GM12878 (cell line): Measurements from ENCODE around the gene PAX5. TPM values are rescaled to one million over a fixed set of nuclear protein-coding genes. Genes with fewer than 3 reads are reported as not detected.

Source experiments
- ATAC-seq: fragments of 200-7000 bp; cut with Tn5 transposase; 3 replicates; pipeline ENCODE4 v1.9.1; 2020; ENCODE audit warnings: mild to moderate bottlenecking, moderate library complexity
- BruUV-seq: library from RNA; stranded (reverse); fragments of 400-500 nt; replicated peaks from 2 replicates; lab custom pipeline; 2021; lab: Mats Ljungman, UMichigan
- CTCF ChIA-PET: fragments of 300-600 bp; sonication (Branson Sonifier 250); formaldehyde crosslinking; extraction: SDS; loops from one replicate; lab custom pipeline; 2021; ENCODE audit warnings: inconsistent platforms; lab: Yijun Ruan, JAX
- POLR2A ChIA-PET: fragments of 350-600 bp; formaldehyde crosslinking; extraction: SDS; loops from one replicate; lab custom pipeline; 2021; ENCODE audit warnings: inconsistent platforms; lab: Charles Lee
- RAD21 ChIA-PET: fragments of 300-600 bp; sonication (Branson Sonifier 250); formaldehyde crosslinking; loops from one replicate; lab custom pipeline; 2023; ENCODE audit warnings: antibody characterized with exemption; ENCODE audit not compliant: unreplicated experiment; lab: Charles Lee
- SMC1A ChIA-PET: fragments of 300-600 bp; sonication (Branson Sonifier 250); formaldehyde crosslinking; loops from one replicate; lab custom pipeline; 2023; ENCODE audit not compliant: unreplicated experiment, uncharacterized antibody; lab: Charles Lee
- DNase-seq: peaks from one replicate; pipeline ENCODE4 v3.0.0-alpha.2; 2011; ENCODE audit warnings: low read depth, low spot score
- FAIRE-seq: peaks from 3 replicates; lab custom pipeline; 2011; peaks lifted over from hg19 to GRCh38; lab: Jason Lieb, UNC
- H2AFZ ChIP-seq: 2 replicates; pipeline ENCODE4 v1.6.0; 2011; ENCODE audit warnings: low read depth, low read length, control low read depth; ENCODE audit not compliant: control insufficient read depth
- H3K27ac ChIP-seq: 2 replicates; pipeline ENCODE4 v1.5.1; 2011; ENCODE audit warnings: control low read depth; ENCODE audit not compliant: control insufficient read depth, insufficient read depth
- H3K27me3 ChIP-seq, 2 experiments: replicated peaks in 1 of 2; 2 replicates each; pipeline versions ENCODE4 v1.6.0 to v1.6.1; 2011; ENCODE audit warnings: low read length in 1 of 2; ENCODE audit not compliant: control insufficient read depth in 2 of 2, insufficient read depth in 2 of 2
- H3K36me3 ChIP-seq, 2 experiments: 2 replicates each; pipeline ENCODE4 v1.5.1; 2011; ENCODE audit warnings: low read length in 1 of 2; ENCODE audit not compliant: control insufficient read depth in 2 of 2, insufficient read depth in 2 of 2
- H3K4me1 ChIP-seq: 2 replicates; pipeline ENCODE4 v1.6.1; 2011; ENCODE audit warnings: mild to moderate bottlenecking, low read length, moderate library complexity, mixed read lengths; ENCODE audit not compliant: control insufficient read depth, insufficient read depth
- H3K4me2 ChIP-seq: 2 replicates; pipeline ENCODE4 v1.6.0; 2011; ENCODE audit warnings: control low read depth; ENCODE audit not compliant: control insufficient read depth, insufficient read depth
- H3K4me3 ChIP-seq: fragments of 200-600 bp; sonication (generic); 2 replicates; pipeline ENCODE4 v1.5.1; 2016
- H3K79me2 ChIP-seq: 2 replicates; pipeline ENCODE4 v1.6.0; 2011; ENCODE audit warnings: low read length; ENCODE audit not compliant: control insufficient read depth, insufficient read depth
- H3K9ac ChIP-seq: 2 replicates; pipeline ENCODE4 v1.8.0; 2011; ENCODE audit warnings: low read length, control low read depth, mixed read lengths; ENCODE audit not compliant: control insufficient read depth, insufficient read depth
- H3K9me3 ChIP-seq: replicated peaks from 3 replicates; pipeline ENCODE4 v1.5.1; 2011; ENCODE audit warnings: mild to moderate bottlenecking, low read length; ENCODE audit not compliant: control insufficient read depth, insufficient read depth
- H4K20me1 ChIP-seq: 2 replicates; pipeline ENCODE4 v1.6.0; 2011; ENCODE audit not compliant: control insufficient read depth, insufficient read depth
- CBX3 ChIP-seq: fragments of 200-600 bp; sonication (generic); IDR thresholded peaks from 2 replicates; pipeline ENCODE4 v1.6.1; 2016; ENCODE audit warnings: low read depth, borderline replicate concordance
- IRF4 ChIP-seq: IDR thresholded peaks from 2 replicates; pipeline ENCODE4 v1.6.1; 2011; ENCODE audit warnings: low read depth, low read length
- MYB ChIP-seq: fragments of 150-350 bp; IDR thresholded peaks from 2 replicates; pipeline ENCODE4 v1.6.1; 2014; ENCODE audit warnings: mild to moderate bottlenecking, low read depth, low read length, borderline replicate concordance
- POLR2AphosphoS5 ChIP-seq: IDR thresholded peaks from 2 replicates; pipeline ENCODE4 v1.6.1; 2011; ENCODE audit warnings: mild to moderate bottlenecking, low read length, inconsistent platforms
- RAD21 ChIP-seq: IDR thresholded peaks from 2 replicates; pipeline ENCODE4 v1.6.1; 2011; ENCODE audit warnings: mild to moderate bottlenecking, low read depth, low read length, moderate library complexity; ENCODE audit not compliant: insufficient read depth
- RELA ChIP-seq: fragments of 450-650 bp; IDR thresholded peaks from 2 replicates; pipeline ENCODE4 v1.8.0; 2014; ENCODE audit warnings: borderline replicate concordance; ENCODE audit not compliant: partially characterized antibody
- SMAD5 ChIP-seq: IDR thresholded peaks from 2 replicates; pipeline ENCODE4 v1.6.1; 2016; ENCODE audit warnings: antibody characterized with exemption, low read depth
- WGBS: methylation state at CpG from one replicate; pipeline ENCODE4 v1.1.6; 2016; ENCODE audit warnings: low lambda C conversion rate; ENCODE audit not compliant: insufficient replicate concordance, insufficient coverage; ENCODE audit errors: missing lambda C conversion rate; 5-methylcytosine and 5-hydroxymethylcytosine counted together
- in situ Hi-C: fragments of 300-500 bp; cut with MboI; formaldehyde crosslinking; loops from 9 replicates; pipeline ENCODE4 v1.14.3; 2018; ENCODE audit warnings: mixed read lengths
- intact Hi-C: fragments of 100-400 bp; cut with micrococcal nuclease; formaldehyde crosslinking; loops from one replicate; pipeline ENCODE4 v1.14.2; 2022; ENCODE audit not compliant: unreplicated experiment
- polyA plus RNA-seq, 11 experiments: library from polyadenylated mRNA; depleted of rRNA in 4 of 11; unstranded in 6 of 11; stranded (reverse) in 5 of 11; fragments of >200 nt; fragmentation: Nextera tagmentation in 4 of 11; fragmentation: Illumina TruSeq in 1 of 11; extraction: Ambion mirVana in 4 of 11; extraction: Trizol in 1 of 11; gene quantifications; 1 replicate in 1 of 11; 2 replicates in 10 of 11; pipeline versions ENCODE4 v1.2.1 to v1.2.3, GENCODE V29; 2011 to 2016; ENCODE audit warnings: inconsistent platforms in 2 of 11, missing spikeins in 2 of 11, low read depth in 1 of 11
- total RNA-seq, 4 experiments: library from RNA; depleted of rRNA in 3 of 4; stranded (reverse); fragments of >200 nt in 3 of 4; fragmentation: Illumina TruSeq in 1 of 4; extraction: Trizol in 1 of 4; gene quantifications; 2 replicates each; pipeline versions ENCODE4 v1.2.1 to v1.2.3, GENCODE V29; 2013 to 2021
- TF ChIP-seq, protein P1 (sequence below): fragments of 450-650 bp; IDR thresholded peaks from 2 replicates; pipeline ENCODE4 v1.6.1; 2017; ENCODE audit warnings: antibody characterized with exemption, mild to moderate bottlenecking, moderate library complexity
- TF ChIP-seq, protein P2 (sequence below): fragments of 450-650 bp; conservative IDR thresholded peaks from 2 replicates; pipeline ENCODE4 v1.6.1; 2017; ENCODE audit warnings: mild to moderate bottlenecking, moderate library complexity
- TF ChIP-seq, protein P3 (sequence below): fragments of 450-650 bp; IDR thresholded peaks from 2 replicates; pipeline ENCODE4 v1.6.1; 2017; ENCODE audit warnings: mild to moderate bottlenecking, low read depth, inconsistent platforms; ENCODE audit not compliant: poor library complexity, severe bottlenecking

PAX5 gene
- total and polyA plus RNA-seq, 10 of the 15 experiments (the other 5 are each of a cell fraction or from before 2014, with no cell fraction given), result 2.2 to 123 (median 31.9) TPM

DNA sequence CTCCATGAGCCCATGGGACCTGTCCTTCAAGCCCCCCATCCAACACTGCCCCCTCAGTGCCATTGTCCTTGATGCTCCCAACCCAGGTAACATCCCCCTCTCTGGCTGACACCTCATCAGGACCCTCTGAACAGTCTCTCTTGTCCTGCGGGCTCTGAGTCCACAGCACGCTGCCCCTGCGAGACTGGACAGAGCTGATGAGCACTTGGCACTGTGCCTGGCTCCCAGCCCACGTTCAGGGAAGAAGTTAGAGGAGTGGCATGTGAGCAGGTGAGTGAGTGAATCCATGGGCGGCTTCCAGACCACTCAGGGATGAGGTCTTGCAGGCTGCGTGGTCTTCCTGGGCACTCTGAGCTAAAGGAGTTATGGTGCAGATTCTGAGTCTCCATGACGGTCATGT lies 70.7 kb downstream of the PAX5 start:
- FAIRE-seq (no peak), DNase-seq (no peak), ATAC-seq (no peak)
- no peak for TF ChIP-seq POLR2AphosphoS5
- no peak for TF ChIP-seq CBX3
- TF ChIP-seq MYB, result no peak
- CTCF ChIA-PET, result no interaction called here
- no peaks in the 10 kb centered on the region; the same call in 2 of the 3 replicates for H3K9me3 ChIP-seq
- no peak overlapping the region for H3K4me2 ChIP-seq
- in situ Hi-C loops, result no loop called here
- POLR2A ChIA-PET, result no interaction called here
- no peaks in the 10 kb centered on the region for H3K4me1 ChIP-seq
- H3K36me3 ChIP-seq, result peaks cover 59 to 61% of the 10 kb centered on the region in 2 experiments
- no peak overlapping the region for H3K9ac ChIP-seq
- H3K4me3 ChIP-seq, result no peak overlapping the region
- RAD21 ChIA-PET, result no interaction called here
- no peaks in the 10 kb centered on the region for H3K27me3 ChIP-seq
- no TSS peak for BruUV-seq
- intact Hi-C loops, result no loop called here
- 99% methylated on average over 7 of the region's 7 CpGs for whole genome bisulfite sequencing
- SMC1A ChIA-PET, result no interaction called here
- H3K79me2 ChIP-seq, result peaks cover 3% of the 10 kb centered on the region
- no peak overlapping the region for H2AFZ ChIP-seq
- H3K27ac ChIP-seq, result no peak overlapping the region
- no peaks in the 10 kb centered on the region; the same call in 1 of the 2 replicates for H4K20me1 ChIP-seq

GRCh38 chr9:36962691-36963090 lies 71.4 kb downstream of the PAX5 start:
- no peak overlapping the region for H3K4me3 ChIP-seq
- 95% methylated on average over 11 of the region's 11 CpGs for WGBS
- H3K9ac ChIP-seq, result no peak overlapping the region
- no peaks in the 10 kb centered on the region; the same call in 1 of the 2 replicates for H3K79me2 ChIP-seq
- FAIRE-seq (no peak), ATAC-seq (no peak), DNase-seq (no peak)
- intact Hi-C loops (no loop called here), in situ Hi-C loops (no loop called here)
- ChIA-PET POLR2A (no interaction called here), RAD21 (no interaction called here), CTCF (interaction anchor here (1.4 kb wide), 1 partner anchor 8 kb away, joined by 3 read pairs; no protein-coding TSS in a partner anchor), SMC1A (no interaction called here)
- no peak overlapping the region for H2AFZ ChIP-seq
- H3K27me3 ChIP-seq, result no peaks in the 10 kb centered on the region
- H3K36me3 ChIP-seq, result peaks cover 58 to 61% of the 10 kb centered on the region in 2 experiments
- H4K20me1 ChIP-seq, result no peaks in the 10 kb centered on the region; the same call in 1 of the 2 replicates
- H3K27ac ChIP-seq, result no peak overlapping the region
- H3K4me1 ChIP-seq, result no peaks in the 10 kb centered on the region
- H3K4me2 ChIP-seq, result no peak overlapping the region
- BruUV-seq, result no TSS peak
- H3K9me3 ChIP-seq, result no peaks in the 10 kb centered on the region; the same call in 2 of the 3 replicates
- TF ChIP-seq, protein P1, sequence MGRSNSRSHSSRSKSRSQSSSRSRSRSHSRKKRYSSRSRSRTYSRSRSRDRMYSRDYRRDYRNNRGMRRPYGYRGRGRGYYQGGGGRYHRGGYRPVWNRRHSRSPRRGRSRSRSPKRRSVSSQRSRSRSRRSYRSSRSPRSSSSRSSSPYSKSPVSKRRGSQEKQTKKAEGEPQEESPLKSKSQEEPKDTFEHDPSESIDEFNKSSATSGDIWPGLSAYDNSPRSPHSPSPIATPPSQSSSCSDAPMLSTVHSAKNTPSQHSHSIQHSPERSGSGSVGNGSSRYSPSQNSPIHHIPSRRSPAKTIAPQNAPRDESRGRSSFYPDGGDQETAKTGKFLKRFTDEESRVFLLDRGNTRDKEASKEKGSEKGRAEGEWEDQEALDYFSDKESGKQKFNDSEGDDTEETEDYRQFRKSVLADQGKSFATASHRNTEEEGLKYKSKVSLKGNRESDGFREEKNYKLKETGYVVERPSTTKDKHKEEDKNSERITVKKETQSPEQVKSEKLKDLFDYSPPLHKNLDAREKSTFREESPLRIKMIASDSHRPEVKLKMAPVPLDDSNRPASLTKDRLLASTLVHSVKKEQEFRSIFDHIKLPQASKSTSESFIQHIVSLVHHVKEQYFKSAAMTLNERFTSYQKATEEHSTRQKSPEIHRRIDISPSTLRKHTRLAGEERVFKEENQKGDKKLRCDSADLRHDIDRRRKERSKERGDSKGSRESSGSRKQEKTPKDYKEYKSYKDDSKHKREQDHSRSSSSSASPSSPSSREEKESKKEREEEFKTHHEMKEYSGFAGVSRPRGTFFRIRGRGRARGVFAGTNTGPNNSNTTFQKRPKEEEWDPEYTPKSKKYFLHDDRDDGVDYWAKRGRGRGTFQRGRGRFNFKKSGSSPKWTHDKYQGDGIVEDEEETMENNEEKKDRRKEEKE, result no peak
- TF ChIP-seq POLR2AphosphoS5 (no peak), RAD21 (no peak), CBX3 (no peak), RELA (no peak), SMAD5 (no peak), IRF4 (no peak)
- TF ChIP-seq, protein P2, sequence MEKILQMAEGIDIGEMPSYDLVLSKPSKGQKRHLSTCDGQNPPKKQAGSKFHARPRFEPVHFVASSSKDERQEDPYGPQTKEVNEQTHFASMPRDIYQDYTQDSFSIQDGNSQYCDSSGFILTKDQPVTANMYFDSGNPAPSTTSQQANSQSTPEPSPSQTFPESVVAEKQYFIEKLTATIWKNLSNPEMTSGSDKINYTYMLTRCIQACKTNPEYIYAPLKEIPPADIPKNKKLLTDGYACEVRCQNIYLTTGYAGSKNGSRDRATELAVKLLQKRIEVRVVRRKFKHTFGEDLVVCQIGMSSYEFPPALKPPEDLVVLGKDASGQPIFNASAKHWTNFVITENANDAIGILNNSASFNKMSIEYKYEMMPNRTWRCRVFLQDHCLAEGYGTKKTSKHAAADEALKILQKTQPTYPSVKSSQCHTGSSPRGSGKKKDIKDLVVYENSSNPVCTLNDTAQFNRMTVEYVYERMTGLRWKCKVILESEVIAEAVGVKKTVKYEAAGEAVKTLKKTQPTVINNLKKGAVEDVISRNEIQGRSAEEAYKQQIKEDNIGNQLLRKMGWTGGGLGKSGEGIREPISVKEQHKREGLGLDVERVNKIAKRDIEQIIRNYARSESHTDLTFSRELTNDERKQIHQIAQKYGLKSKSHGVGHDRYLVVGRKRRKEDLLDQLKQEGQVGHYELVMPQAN, result no peak
- TF ChIP-seq, protein P3, sequence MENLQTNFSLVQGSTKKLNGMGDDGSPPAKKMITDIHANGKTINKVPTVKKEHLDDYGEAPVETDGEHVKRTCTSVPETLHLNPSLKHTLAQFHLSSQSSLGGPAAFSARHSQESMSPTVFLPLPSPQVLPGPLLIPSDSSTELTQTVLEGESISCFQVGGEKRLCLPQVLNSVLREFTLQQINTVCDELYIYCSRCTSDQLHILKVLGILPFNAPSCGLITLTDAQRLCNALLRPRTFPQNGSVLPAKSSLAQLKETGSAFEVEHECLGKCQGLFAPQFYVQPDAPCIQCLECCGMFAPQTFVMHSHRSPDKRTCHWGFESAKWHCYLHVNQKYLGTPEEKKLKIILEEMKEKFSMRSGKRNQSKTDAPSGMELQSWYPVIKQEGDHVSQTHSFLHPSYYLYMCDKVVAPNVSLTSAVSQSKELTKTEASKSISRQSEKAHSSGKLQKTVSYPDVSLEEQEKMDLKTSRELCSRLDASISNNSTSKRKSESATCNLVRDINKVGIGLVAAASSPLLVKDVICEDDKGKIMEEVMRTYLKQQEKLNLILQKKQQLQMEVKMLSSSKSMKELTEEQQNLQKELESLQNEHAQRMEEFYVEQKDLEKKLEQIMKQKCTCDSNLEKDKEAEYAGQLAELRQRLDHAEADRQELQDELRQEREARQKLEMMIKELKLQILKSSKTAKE, result no peak
